Measurements from ENCODE around the gene SLFNL1.

DNA sequence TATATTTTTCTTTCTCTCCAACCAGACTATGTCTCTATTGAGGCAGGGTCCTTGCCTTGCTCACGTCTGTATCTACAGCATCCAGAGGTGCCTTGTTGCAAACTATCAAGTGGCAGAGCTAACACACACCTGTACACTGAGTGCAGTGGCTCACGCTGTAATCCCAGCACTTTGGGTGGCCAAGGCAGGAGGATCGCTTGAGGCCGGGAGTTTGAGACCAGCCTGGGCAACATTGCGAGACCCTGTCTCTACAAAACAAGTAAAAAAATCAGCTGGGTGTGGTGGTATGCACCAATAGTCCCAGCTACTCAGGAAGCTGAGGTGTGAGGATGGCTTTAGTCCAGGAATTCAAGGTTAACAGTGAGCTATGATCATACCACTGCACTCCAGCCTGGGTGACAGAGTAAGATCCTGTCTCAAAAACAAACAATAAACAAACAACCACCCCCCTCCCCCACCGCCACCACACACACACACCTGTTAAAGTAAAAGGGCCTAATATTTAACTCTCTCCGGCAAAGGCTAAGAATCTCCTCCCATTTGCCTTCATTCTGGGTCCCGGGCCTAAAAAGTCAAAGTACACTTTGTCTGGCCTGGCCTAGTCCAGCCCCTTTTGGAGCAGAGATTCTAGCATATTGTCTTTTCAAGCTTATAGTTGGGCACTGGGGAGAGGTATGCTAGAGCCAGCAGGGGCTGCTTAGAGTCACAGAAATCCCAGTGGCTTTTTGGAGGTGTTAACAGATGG is 9.5 kb upstream of the SLFNL1 start:
- TF ChIP-seq POLR2A (IDR thresholded peaks at IDR 0.05; ENCODE audit: low read length) (no peak), GATA1 (IDR thresholded peaks at IDR 0.05; ENCODE audit: low read depth, low read length) (no peak)

Data from erythroblast (primary cell).